ENCODE measurements around the gene ELFN1. TPM values are rescaled to one million over a fixed set of nuclear protein-coding genes. Genes with fewer than 3 reads are reported as not detected.

ELFN1 gene
- total and polyA plus RNA-seq, 7 experiments from 2014 or later: 0.19 TPM; not detected in 6

- Mint-ChIP-seq H3K36me3 (no peaks in the 10 kb centered on the region), H3K27me3 (peaks cover 0 to 7% (median 0%) of the 10 kb centered on the region in 5 donors), H3K4me1 (peaks cover 0 to 10% (median 9%) of the 10 kb centered on the region in 7 donors), H3K9me3 (peaks cover 0 to 2% (median 0%) of the 10 kb centered on the region in 11 donors), H3K4me3 (peak overlapping the region in 2 of 10 donors; percentile 0 to 37), H3K27ac (peak overlapping the region in 1 of 9 donors; percentile 6)
- ChIA-PET CTCF (interaction anchor here (0.7 kb wide), 1 partner anchor 54 kb away, joined by 3 read pairs; no protein-coding TSS in a partner anchor), POLR2A (no interaction called here)
- intact Hi-C loops (cut with micrococcal nuclease): loop anchor here in 1 of 2 donors (10.0 kb wide), 1 partner anchor 90 kb away; no protein-coding TSS in a partner anchor
- Histone ChIP-seq H3K36me3 (ENCODE audit: control insufficient read depth in 2 of 3, insufficient read depth in 3 of 3, low read length in 3 of 3) (no peaks in the 10 kb centered on the region), H3K27me3 (ENCODE audit: control insufficient read depth in 2 of 2, insufficient read depth in 2 of 2, low read length in 2 of 2) (no peaks in the 10 kb centered on the region), H3K27ac (ENCODE audit: low read depth, low read length) (no peak overlapping the region), H3K9me3 (ENCODE audit: control insufficient read depth in 2 of 3, low read length in 3 of 3) (no peaks in the 10 kb centered on the region), H3K4me1 (ENCODE audit: control insufficient read depth in 2 of 2, insufficient read depth in 2 of 2, low read length in 2 of 2) (no peaks in the 10 kb centered on the region), H3K4me3 (ENCODE audit: low read length) (no peak overlapping the region)
- ATAC-seq (no peak), DNase-seq (no peak)
Measured at GRCh38 chr7:1754345-1754908, 84.3 kb downstream of the ELFN1 start.

GRCh38 chr7:1755783-1756625 is 85.9 kb downstream of the ELFN1 start:
- Histone ChIP-seq H3K9me3 (ENCODE audit: control insufficient read depth in 2 of 3, low read length in 3 of 3) (no peaks in the 10 kb centered on the region), H3K4me3 (ENCODE audit: low read length) (no peak overlapping the region), H3K4me1 (ENCODE audit: control insufficient read depth in 2 of 2, insufficient read depth in 2 of 2, low read length in 2 of 2) (no peaks in the 10 kb centered on the region), H3K36me3 (ENCODE audit: control insufficient read depth in 2 of 3, insufficient read depth in 3 of 3, low read length in 3 of 3) (no peaks in the 10 kb centered on the region), H3K27me3 (ENCODE audit: control insufficient read depth in 2 of 2, insufficient read depth in 2 of 2, low read length in 2 of 2) (no peaks in the 10 kb centered on the region), H3K27ac (ENCODE audit: low read depth, low read length) (no peak overlapping the region)
- H3K36me3 Mint-ChIP-seq: no peaks in the 10 kb centered on the region
- ChIA-PET POLR2A (interaction anchor here (0.6 kb wide), 1 partner anchor 446 kb away, joined by 3 read pairs; no protein-coding TSS in a partner anchor), CTCF (no interaction called here)
- no peak for ATAC-seq
- no peak overlapping the region for H3K27ac Mint-ChIP-seq
- peaks cover 0 to 7% (median 0%) of the 10 kb centered on the region in 5 donors for H3K27me3 Mint-ChIP-seq
- no peak overlapping the region for H3K4me3 Mint-ChIP-seq
- H3K9me3 Mint-ChIP-seq: peaks cover 0 to 3% (median 0%) of the 10 kb centered on the region in 11 donors
- DNase-seq: no peak
- intact Hi-C loops (cut with micrococcal nuclease): loop anchor here in 1 of 2 donors (10.0 kb wide), 1 partner anchor 91 kb away; no protein-coding TSS in a partner anchor
- peaks cover 0 to 10% (median 9%) of the 10 kb centered on the region in 7 donors for H3K4me1 Mint-ChIP-seq

GRCh38 chr7:1757601-1758000 is 87.5 kb downstream of the ELFN1 start:
- H3K36me3 ChIP-seq (ENCODE audit: control insufficient read depth in 2 of 3, insufficient read depth in 3 of 3, low read length in 3 of 3): no peaks in the 10 kb centered on the region
- peaks cover 0 to 7% (median 0%) of the 10 kb centered on the region in 5 donors for H3K27me3 Mint-ChIP-seq
- no peak overlapping the region for H3K4me3 Mint-ChIP-seq
- no peaks in the 10 kb centered on the region for H3K4me1 ChIP-seq (ENCODE audit: control insufficient read depth in 2 of 2, insufficient read depth in 2 of 2, low read length in 2 of 2)
- ChIA-PET POLR2A (no interaction called here), CTCF (interaction anchor here (0.6 kb wide), 1 partner anchor 808 kb away, joined by 5 read pairs; no protein-coding TSS in a partner anchor)
- H3K36me3 Mint-ChIP-seq: peaks cover 0 to 6% (median 0%) of the 10 kb centered on the region in 5 donors
- H3K4me1 Mint-ChIP-seq: peaks cover 0 to 10% (median 9%) of the 10 kb centered on the region in 7 donors
- ATAC-seq (no peak), DNase-seq (no peak)
- H3K27ac Mint-ChIP-seq: no peak overlapping the region
- intact Hi-C loops (cut with micrococcal nuclease): loop anchor here in 1 of 2 donors (10.0 kb wide), 1 partner anchor 93 kb away; no protein-coding TSS in a partner anchor
- H3K9me3 ChIP-seq (ENCODE audit: control insufficient read depth in 2 of 3, low read length in 3 of 3): peaks cover 0 to under 1% (median 0%) of the 10 kb centered on the region in 3 experiments
- H3K27ac ChIP-seq (ENCODE audit: low read depth, low read length): no peak overlapping the region
- H3K9me3 Mint-ChIP-seq: peaks cover 0 to 12% (median 4%) of the 10 kb centered on the region in 11 donors
- H3K27me3 ChIP-seq (ENCODE audit: control insufficient read depth in 2 of 2, insufficient read depth in 2 of 2, low read length in 2 of 2): no peaks in the 10 kb centered on the region
- no peak overlapping the region for H3K4me3 ChIP-seq (ENCODE audit: low read length)

- Histone ChIP-seq H3K36me3 (ENCODE audit: control insufficient read depth in 2 of 3, insufficient read depth in 3 of 3, low read length in 3 of 3) (no peaks in the 10 kb centered on the region), H3K27ac (ENCODE audit: low read depth, low read length) (no peak overlapping the region), H3K4me1 (ENCODE audit: control insufficient read depth in 2 of 2, insufficient read depth in 2 of 2, low read length in 2 of 2) (no peaks in the 10 kb centered on the region), H3K27me3 (ENCODE audit: control insufficient read depth in 2 of 2, insufficient read depth in 2 of 2, low read length in 2 of 2) (no peaks in the 10 kb centered on the region), H3K4me3 (ENCODE audit: low read length) (no peak overlapping the region), H3K9me3 (ENCODE audit: control insufficient read depth in 2 of 3, low read length in 3 of 3) (peaks cover 0 to 7% (median 0%) of the 10 kb centered on the region in 3 experiments)
- DNase-seq: peak in 1 of 9 donors; percentile 12
- peak; percentile 55 for ATAC-seq
- peaks cover 0 to 6% (median 0%) of the 10 kb centered on the region in 5 donors for H3K36me3 Mint-ChIP-seq
- peaks cover 0 to 9% (median 3%) of the 10 kb centered on the region in 7 donors for H3K4me1 Mint-ChIP-seq
- ChIA-PET POLR2A (no interaction called here), CTCF (no interaction called here)
- H3K4me3 Mint-ChIP-seq: no peak overlapping the region
- intact Hi-C loops (cut with micrococcal nuclease): loop anchor here in 1 of 2 donors (10.0 kb wide), 1 partner anchor 93 kb away; no protein-coding TSS in a partner anchor
- H3K9me3 Mint-ChIP-seq: peaks cover 0 to 18% (median 6%) of the 10 kb centered on the region in 11 donors
- H3K27me3 Mint-ChIP-seq: peaks cover 0 to 7% (median 0%) of the 10 kb centered on the region in 5 donors
- H3K27ac Mint-ChIP-seq: no peak overlapping the region
Measured at GRCh38 chr7:1758028-1758858, 88.2 kb downstream of the ELFN1 start.

- Mint-ChIP-seq H3K36me3 (peaks cover 0 to 6% (median 0%) of the 10 kb centered on the region in 5 donors), H3K27me3 (peaks cover 0 to 7% (median 0%) of the 10 kb centered on the region in 5 donors), H3K4me1 (peaks cover 0 to 6% (median 0%) of the 10 kb centered on the region in 7 donors), H3K4me3 (no peak overlapping the region), H3K9me3 (peaks cover 0 to 21% (median 8%) of the 10 kb centered on the region in 11 donors), H3K27ac (no peak overlapping the region)
- no peaks in the 10 kb centered on the region for H3K36me3 ChIP-seq (ENCODE audit: control insufficient read depth in 2 of 3, insufficient read depth in 3 of 3, low read length in 3 of 3)
- no peaks in the 10 kb centered on the region for H3K4me1 ChIP-seq (ENCODE audit: control insufficient read depth in 2 of 2, insufficient read depth in 2 of 2, low read length in 2 of 2)
- no peak overlapping the region for H3K4me3 ChIP-seq (ENCODE audit: low read length)
- no peak overlapping the region for H3K27ac ChIP-seq (ENCODE audit: low read depth, low read length)
- peaks cover 0 to 14% (median 0%) of the 10 kb centered on the region in 3 experiments for H3K9me3 ChIP-seq (ENCODE audit: control insufficient read depth in 2 of 3, low read length in 3 of 3)
- peak in 1 of 9 donors; percentile 16 for DNase-seq
- no peaks in the 10 kb centered on the region for H3K27me3 ChIP-seq (ENCODE audit: control insufficient read depth in 2 of 2, insufficient read depth in 2 of 2, low read length in 2 of 2)
- POLR2A ChIA-PET: no interaction called here
- ATAC-seq: no peak
- CTCF ChIA-PET: no interaction called here
- intact Hi-C loops (cut with micrococcal nuclease): loop anchor here in 1 of 2 donors (10.0 kb wide), 1 partner anchor 94 kb away; no protein-coding TSS in a partner anchor
Measured at GRCh38 chr7:1758859-1759521, 88.9 kb downstream of the ELFN1 start.

Data from naive thymus-derived CD4-positive, alpha-beta T cell (primary cell).